ENCODE measurements around the gene NF1.
"Not testable (repeated sequence)": the region's sequence is repeated elsewhere in the genome, so short reads cannot be mapped to it uniquely, and the experiment has no call there.

NF1 gene

GRCh38 chr17:31152271-31152670 is 57.5 kb downstream of the NF1 start:
- H3K9me3 ChIP-seq (ENCODE audit: control insufficient read depth, insufficient read depth, low read length): no peaks in the 10 kb centered on the region
- H3K4me3 ChIP-seq (ENCODE audit: low read length): no peak overlapping the region
- WGBS (ENCODE audit: insufficient coverage, insufficient read length): no CpG with 5 or more reads among the region's 1 CpG
- H3K27me3 ChIP-seq (ENCODE audit: control insufficient read depth, insufficient read depth, low read length): no peaks in the 10 kb centered on the region
- no peaks in the 10 kb centered on the region for H3K4me1 ChIP-seq (ENCODE audit: control insufficient read depth, insufficient read depth, low read length)
- no peaks in the 10 kb centered on the region for H3K36me3 ChIP-seq (ENCODE audit: control insufficient read depth, insufficient read depth, low read length)
- DNase-seq (ENCODE audit: low read depth, low spot score): no peak
- H3K27ac ChIP-seq (ENCODE audit: low read length): no peak overlapping the region

GRCh38 chr17:31155208-31155810 is 60.5 kb downstream of the NF1 start:
- no peaks in the 10 kb centered on the region for H3K27me3 ChIP-seq (ENCODE audit: control insufficient read depth, insufficient read depth, low read length)
- H3K27ac ChIP-seq (ENCODE audit: low read length): no peak overlapping the region
- WGBS (ENCODE audit: insufficient coverage, insufficient read length): no CpG with 5 or more reads among the region's 1 CpG
- no peak for DNase-seq (ENCODE audit: low read depth, low spot score)
- H3K4me3 ChIP-seq (ENCODE audit: low read length): no peak overlapping the region
- no peaks in the 10 kb centered on the region for H3K36me3 ChIP-seq (ENCODE audit: control insufficient read depth, insufficient read depth, low read length)
- no peaks in the 10 kb centered on the region for H3K4me1 ChIP-seq (ENCODE audit: control insufficient read depth, insufficient read depth, low read length)
- H3K9me3 ChIP-seq (ENCODE audit: control insufficient read depth, insufficient read depth, low read length): no peaks in the 10 kb centered on the region

DNA sequence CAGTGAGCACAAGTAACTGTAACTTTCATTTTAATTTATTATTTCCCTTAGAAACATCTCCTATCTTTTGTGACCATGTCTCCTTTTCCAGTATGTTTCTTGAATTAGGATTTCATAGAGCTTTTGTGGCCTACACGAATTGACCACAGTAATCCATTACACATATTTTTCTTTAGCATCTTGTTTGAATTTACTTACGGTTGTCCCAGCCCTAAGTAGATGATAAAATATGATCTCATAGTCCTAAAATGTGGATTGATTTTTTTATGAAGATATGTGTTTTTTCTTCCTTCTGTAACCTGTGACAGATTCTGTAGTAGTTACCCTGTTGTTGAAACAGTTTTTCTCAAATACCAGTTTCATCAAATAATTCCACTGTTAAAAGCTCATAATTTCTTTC is 61.5 kb downstream of the NF1 start:
- H3K27me3 ChIP-seq (ENCODE audit: control insufficient read depth, insufficient read depth, low read length): no peaks in the 10 kb centered on the region
- DNase-seq (ENCODE audit: low read depth, low spot score): no peak
- H3K27ac ChIP-seq (ENCODE audit: low read length): no peak overlapping the region
- no CpG with 5 or more reads among the region's 2 CpGs for WGBS (ENCODE audit: insufficient coverage, insufficient read length)
- no peaks in the 10 kb centered on the region for H3K36me3 ChIP-seq (ENCODE audit: control insufficient read depth, insufficient read depth, low read length)
- H3K4me1 ChIP-seq (ENCODE audit: control insufficient read depth, insufficient read depth, low read length): no peaks in the 10 kb centered on the region
- H3K4me3 ChIP-seq (ENCODE audit: low read length): no peak overlapping the region
- no peaks in the 10 kb centered on the region for H3K9me3 ChIP-seq (ENCODE audit: control insufficient read depth, insufficient read depth, low read length)

DNA sequence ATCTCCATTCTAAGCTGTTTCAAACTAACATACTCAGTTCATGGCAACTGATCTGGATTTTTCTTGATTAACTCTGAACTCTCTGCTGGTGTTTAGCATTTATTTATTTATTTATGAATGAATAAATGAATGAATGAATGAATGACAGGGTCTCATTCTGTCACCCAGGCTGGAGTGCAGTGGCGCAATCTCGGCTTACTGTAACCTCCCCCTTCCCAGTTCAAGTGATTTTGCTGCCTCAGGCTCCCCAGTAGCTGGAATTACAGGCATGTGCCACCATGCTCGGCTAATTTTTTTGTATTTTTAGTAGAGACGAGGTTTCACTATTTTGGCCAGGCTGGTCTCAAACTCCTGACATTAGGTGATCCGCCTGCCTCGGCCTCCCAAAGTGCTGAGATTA is 62.1 kb downstream of the NF1 start:
- not testable (repeated sequence) for DNase-seq (ENCODE audit: low read depth, low spot score); H3K9me3 ChIP-seq (ENCODE audit: control insufficient read depth, insufficient read depth, low read length); H3K4me3 ChIP-seq (ENCODE audit: low read length); H3K36me3 ChIP-seq (ENCODE audit: control insufficient read depth, insufficient read depth, low read length); H3K27me3 ChIP-seq (ENCODE audit: control insufficient read depth, insufficient read depth, low read length); H3K27ac ChIP-seq (ENCODE audit: low read length); H3K4me1 ChIP-seq (ENCODE audit: control insufficient read depth, insufficient read depth, low read length)
- WGBS (ENCODE audit: insufficient coverage, insufficient read length): no CpG with 5 or more reads among the region's 6 CpGs

DNA sequence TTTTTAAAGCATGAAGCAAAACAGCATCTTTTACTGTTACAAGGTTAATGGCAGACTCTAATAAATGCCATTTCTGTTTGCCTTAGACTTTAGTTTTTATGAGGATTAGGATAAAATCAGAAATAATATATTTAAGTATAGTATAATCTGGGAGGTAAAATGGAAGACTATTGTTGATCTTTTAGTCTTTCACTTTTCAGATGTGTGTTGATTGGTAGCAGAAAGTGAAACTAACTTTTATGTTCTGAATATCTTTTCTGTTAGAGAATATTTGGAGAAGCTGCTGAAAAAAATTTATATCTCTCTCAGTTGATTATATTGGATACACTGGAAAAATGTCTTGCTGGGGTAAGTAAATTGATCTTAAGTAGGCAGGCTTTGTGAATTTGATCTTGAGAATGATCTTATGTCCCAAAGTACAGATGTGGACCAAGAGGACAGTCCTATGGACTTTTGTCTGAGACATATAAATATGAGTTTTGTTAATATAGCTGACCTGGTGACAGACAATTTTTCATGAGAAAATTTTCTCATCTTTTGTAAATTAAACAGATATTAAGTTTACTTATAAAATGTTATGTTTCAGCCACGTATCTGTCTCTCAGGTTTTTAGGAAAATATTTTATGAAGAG is 64.1 kb downstream of the NF1 start:
- Histone ChIP-seq H3K27me3 (ENCODE audit: control insufficient read depth, insufficient read depth, low read length) (no peaks in the 10 kb centered on the region), H3K4me3 (ENCODE audit: low read length) (no peak overlapping the region), H3K27ac (ENCODE audit: low read length) (no peak overlapping the region), H3K36me3 (ENCODE audit: control insufficient read depth, insufficient read depth, low read length) (no peaks in the 10 kb centered on the region), H3K9me3 (ENCODE audit: control insufficient read depth, insufficient read depth, low read length) (no peaks in the 10 kb centered on the region), H3K4me1 (ENCODE audit: control insufficient read depth, insufficient read depth, low read length) (no peaks in the 10 kb centered on the region)
- WGBS (ENCODE audit: insufficient coverage, insufficient read length): no CpG with 5 or more reads among the region's 1 CpG
- no peak for DNase-seq (ENCODE audit: low read depth, low spot score)

GRCh38 chr17:31163091-31163781 is 68.5 kb downstream of the NF1 start:
- no peaks in the 10 kb centered on the region for H3K4me1 ChIP-seq (ENCODE audit: control insufficient read depth, insufficient read depth, low read length)
- 100% methylated on average over 2 of the region's 7 CpGs for WGBS (ENCODE audit: insufficient coverage, insufficient read length)
- H3K27ac ChIP-seq (ENCODE audit: low read length): no peak overlapping the region
- H3K36me3 ChIP-seq (ENCODE audit: control insufficient read depth, insufficient read depth, low read length): no peaks in the 10 kb centered on the region
- H3K9me3 ChIP-seq (ENCODE audit: control insufficient read depth, insufficient read depth, low read length): no peaks in the 10 kb centered on the region
- no peak for DNase-seq (ENCODE audit: low read depth, low spot score)
- no peak overlapping the region for H3K4me3 ChIP-seq (ENCODE audit: low read length)
- H3K27me3 ChIP-seq (ENCODE audit: control insufficient read depth, insufficient read depth, low read length): no peaks in the 10 kb centered on the region

DNA sequence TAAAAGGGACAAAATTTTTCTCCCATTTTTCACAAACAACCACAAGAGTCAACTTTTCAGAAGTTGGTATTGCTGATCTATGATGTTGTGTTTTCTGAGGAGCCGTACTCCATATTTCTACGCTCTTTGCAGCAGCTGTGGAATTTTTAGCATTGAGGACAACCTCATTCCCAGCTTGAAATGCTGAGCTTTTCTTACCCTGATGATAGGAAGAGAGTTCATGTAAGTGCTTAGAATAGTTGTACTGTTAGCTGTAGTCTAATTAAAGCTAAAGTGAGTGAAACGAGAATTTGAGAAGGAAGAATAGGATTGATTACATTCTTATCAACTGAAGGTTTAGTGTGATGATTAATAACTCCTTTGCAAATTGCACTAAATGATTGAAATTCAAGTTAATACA is 72.3 kb downstream of the NF1 start:
- no peaks in the 10 kb centered on the region for H3K4me1 ChIP-seq (ENCODE audit: control insufficient read depth, insufficient read depth, low read length)
- H3K27ac ChIP-seq (ENCODE audit: low read length): no peak overlapping the region
- no peaks in the 10 kb centered on the region for H3K9me3 ChIP-seq (ENCODE audit: control insufficient read depth, insufficient read depth, low read length)
- H3K27me3 ChIP-seq (ENCODE audit: control insufficient read depth, insufficient read depth, low read length): no peaks in the 10 kb centered on the region
- WGBS (ENCODE audit: insufficient coverage, insufficient read length): 100% methylated on average over 1 of the region's 3 CpGs
- no peaks in the 10 kb centered on the region for H3K36me3 ChIP-seq (ENCODE audit: control insufficient read depth, insufficient read depth, low read length)
- DNase-seq (ENCODE audit: low read depth, low spot score): no peak
- H3K4me3 ChIP-seq (ENCODE audit: low read length): no peak overlapping the region

GRCh38 chr17:31171701-31172100 is 76.9 kb downstream of the NF1 start:
- no peak for DNase-seq (ENCODE audit: low read depth, low spot score)
- Histone ChIP-seq H3K36me3 (ENCODE audit: control insufficient read depth, insufficient read depth, low read length) (no peaks in the 10 kb centered on the region), H3K9me3 (ENCODE audit: control insufficient read depth, insufficient read depth, low read length) (no peaks in the 10 kb centered on the region), H3K27me3 (ENCODE audit: control insufficient read depth, insufficient read depth, low read length) (no peaks in the 10 kb centered on the region), H3K27ac (ENCODE audit: low read length) (no peak overlapping the region), H3K4me1 (ENCODE audit: control insufficient read depth, insufficient read depth, low read length) (no peaks in the 10 kb centered on the region), H3K4me3 (ENCODE audit: low read length) (no peak overlapping the region)

DNA sequence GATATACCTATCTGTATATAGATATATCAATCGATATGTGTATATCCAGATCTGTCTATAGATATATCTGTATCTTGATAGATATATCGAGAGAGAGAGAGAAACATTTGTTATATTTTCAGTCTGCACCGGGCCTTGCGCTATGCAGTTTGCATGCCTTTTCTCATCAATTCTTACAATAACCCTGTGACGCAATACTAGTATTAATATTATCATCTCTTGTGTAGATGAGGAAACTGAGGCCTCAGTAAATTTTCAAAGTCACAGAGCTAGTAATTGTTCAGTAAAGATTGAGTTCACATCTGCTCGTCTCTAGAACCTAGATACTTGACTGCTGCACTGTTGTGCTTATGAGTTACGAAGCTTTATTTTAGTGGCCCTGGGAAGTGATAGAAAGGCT is 77.6 kb downstream of the NF1 start:
- Histone ChIP-seq H3K4me1 (ENCODE audit: control insufficient read depth, insufficient read depth, low read length) (no peaks in the 10 kb centered on the region), H3K36me3 (ENCODE audit: control insufficient read depth, insufficient read depth, low read length) (no peaks in the 10 kb centered on the region), H3K27me3 (ENCODE audit: control insufficient read depth, insufficient read depth, low read length) (no peaks in the 10 kb centered on the region), H3K27ac (ENCODE audit: low read length) (no peak overlapping the region), H3K4me3 (ENCODE audit: low read length) (no peak overlapping the region), H3K9me3 (ENCODE audit: control insufficient read depth, insufficient read depth, low read length) (no peaks in the 10 kb centered on the region)
- DNase-seq (ENCODE audit: low read depth, low spot score): no peak
- WGBS (ENCODE audit: insufficient coverage, insufficient read length): no CpG with 5 or more reads among the region's 7 CpGs

DNA sequence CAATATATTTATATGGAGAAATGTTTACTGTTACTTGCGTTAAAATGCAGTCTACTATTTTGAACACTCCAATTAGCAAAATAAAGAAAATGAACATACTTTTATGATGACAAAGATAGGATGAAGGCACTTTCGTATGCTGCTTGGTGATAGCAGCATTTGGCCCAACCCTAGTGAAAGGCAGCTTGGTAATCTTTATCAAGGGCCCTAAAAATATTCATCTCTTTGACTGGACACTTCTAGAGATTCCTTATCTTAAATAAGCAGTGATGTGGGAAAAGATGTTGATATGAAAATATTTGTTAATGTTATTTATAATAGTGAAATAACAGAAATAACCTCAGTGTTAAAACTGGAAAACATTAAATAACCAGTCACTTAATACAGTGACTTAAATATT is 79.4 kb downstream of the NF1 start:
- no peak for DNase-seq (ENCODE audit: low read depth, low spot score)
- Histone ChIP-seq H3K4me3 (ENCODE audit: low read length) (no peak overlapping the region), H3K27me3 (ENCODE audit: control insufficient read depth, insufficient read depth, low read length) (no peaks in the 10 kb centered on the region), H3K27ac (ENCODE audit: low read length) (no peak overlapping the region), H3K9me3 (ENCODE audit: control insufficient read depth, insufficient read depth, low read length) (no peaks in the 10 kb centered on the region), H3K36me3 (ENCODE audit: control insufficient read depth, insufficient read depth, low read length) (no peaks in the 10 kb centered on the region), H3K4me1 (ENCODE audit: control insufficient read depth, insufficient read depth, low read length) (no peaks in the 10 kb centered on the region)
- WGBS (ENCODE audit: insufficient coverage, insufficient read length): no CpG with 5 or more reads among the region's 2 CpGs

DNA sequence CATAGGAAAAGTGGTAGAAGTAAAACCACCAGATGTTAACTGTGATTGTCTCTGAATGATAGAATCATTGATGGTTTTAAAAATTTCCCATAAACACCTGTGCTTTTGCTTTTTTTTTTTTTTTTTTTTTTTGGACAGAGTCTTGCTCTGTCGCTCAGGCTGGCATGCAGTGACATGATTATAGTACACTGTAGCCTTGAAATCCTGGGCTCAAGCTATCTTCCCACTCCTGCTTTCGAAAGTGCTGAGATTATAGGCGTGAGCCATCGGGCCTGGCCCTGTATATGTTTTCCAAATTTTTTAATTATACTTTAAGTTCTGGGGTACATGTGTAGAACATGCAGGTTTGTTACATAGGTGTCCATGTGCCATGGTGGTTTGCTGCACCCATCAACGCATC is 80.5 kb downstream of the NF1 start:
- no peak overlapping the region for H3K27ac ChIP-seq (ENCODE audit: low read length)
- H3K4me1 ChIP-seq (ENCODE audit: control insufficient read depth, insufficient read depth, low read length): no peaks in the 10 kb centered on the region
- no peaks in the 10 kb centered on the region for H3K36me3 ChIP-seq (ENCODE audit: control insufficient read depth, insufficient read depth, low read length)
- no peaks in the 10 kb centered on the region for H3K9me3 ChIP-seq (ENCODE audit: control insufficient read depth, insufficient read depth, low read length)
- no peak overlapping the region for H3K4me3 ChIP-seq (ENCODE audit: low read length)
- DNase-seq (ENCODE audit: low read depth, low spot score): no peak
- H3K27me3 ChIP-seq (ENCODE audit: control insufficient read depth, insufficient read depth, low read length): no peaks in the 10 kb centered on the region
- no CpG with 5 or more reads among the region's 5 CpGs for WGBS (ENCODE audit: insufficient coverage, insufficient read length)

Measured in iPS DF 6.9 (cell line).